Measurements from ENCODE around the gene PPIB. TPM values are rescaled to one million over a fixed set of nuclear protein-coding genes. Genes with fewer than 3 reads are reported as not detected.

The PPIB gene
- total RNA-seq, 1 donor, result 959 TPM

DNA sequence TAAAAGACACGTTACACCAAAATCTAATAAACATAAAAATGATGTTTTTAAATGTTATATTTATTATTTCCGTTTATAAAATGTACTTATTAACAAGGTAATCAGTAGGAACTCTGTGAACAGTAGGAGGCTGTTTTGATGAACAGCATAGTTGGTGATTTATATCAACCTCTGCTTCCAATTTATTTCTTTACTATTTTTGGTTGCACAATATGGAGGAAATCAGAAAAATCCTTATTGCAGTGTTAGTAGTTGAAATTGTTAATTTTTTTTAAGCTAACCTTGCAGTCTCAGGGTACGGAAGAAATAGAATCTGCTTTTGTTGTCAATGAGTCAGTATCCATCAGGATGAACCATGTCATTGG, 16.3 kb downstream of the PPIB start:
- no peak for DNase-seq (ENCODE audit: low read depth)
- TF ChIP-seq, protein P1, sequence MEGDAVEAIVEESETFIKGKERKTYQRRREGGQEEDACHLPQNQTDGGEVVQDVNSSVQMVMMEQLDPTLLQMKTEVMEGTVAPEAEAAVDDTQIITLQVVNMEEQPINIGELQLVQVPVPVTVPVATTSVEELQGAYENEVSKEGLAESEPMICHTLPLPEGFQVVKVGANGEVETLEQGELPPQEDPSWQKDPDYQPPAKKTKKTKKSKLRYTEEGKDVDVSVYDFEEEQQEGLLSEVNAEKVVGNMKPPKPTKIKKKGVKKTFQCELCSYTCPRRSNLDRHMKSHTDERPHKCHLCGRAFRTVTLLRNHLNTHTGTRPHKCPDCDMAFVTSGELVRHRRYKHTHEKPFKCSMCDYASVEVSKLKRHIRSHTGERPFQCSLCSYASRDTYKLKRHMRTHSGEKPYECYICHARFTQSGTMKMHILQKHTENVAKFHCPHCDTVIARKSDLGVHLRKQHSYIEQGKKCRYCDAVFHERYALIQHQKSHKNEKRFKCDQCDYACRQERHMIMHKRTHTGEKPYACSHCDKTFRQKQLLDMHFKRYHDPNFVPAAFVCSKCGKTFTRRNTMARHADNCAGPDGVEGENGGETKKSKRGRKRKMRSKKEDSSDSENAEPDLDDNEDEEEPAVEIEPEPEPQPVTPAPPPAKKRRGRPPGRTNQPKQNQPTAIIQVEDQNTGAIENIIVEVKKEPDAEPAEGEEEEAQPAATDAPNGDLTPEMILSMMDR (IDR thresholded peaks at IDR 0.05; ENCODE audit: insufficient read depth, low read depth, low read length), result no peak
- no peak overlapping the region for H3K4me3 ChIP-seq (ENCODE audit: low read depth, low read length)

DNA sequence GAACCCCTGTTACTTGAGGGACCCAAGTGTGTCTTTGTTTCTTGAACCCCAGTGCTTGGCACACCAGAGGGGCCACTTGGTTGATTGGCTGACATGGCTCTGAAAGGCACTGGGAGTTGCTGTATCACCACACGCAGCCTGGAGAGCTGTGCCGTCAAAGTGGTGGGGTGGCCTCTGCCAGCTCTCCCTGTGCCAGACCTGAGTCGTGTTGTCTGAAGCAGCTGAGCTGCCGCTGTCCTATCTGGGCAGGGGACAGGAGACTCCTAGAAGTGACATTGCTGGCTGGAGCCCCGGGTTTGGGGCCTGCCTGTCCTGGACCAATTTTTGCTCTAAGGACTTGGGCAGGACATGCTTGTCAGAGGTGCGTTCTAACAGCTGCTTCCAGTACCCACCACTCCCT, 16.8 kb downstream of the PPIB start:
- DNase-seq (ENCODE audit: low read depth), result no peak
- H3K4me3 ChIP-seq (ENCODE audit: low read depth, low read length), result no peak overlapping the region
- TF ChIP-seq, protein P1 (IDR thresholded peaks at IDR 0.05; ENCODE audit: insufficient read depth, low read depth, low read length), result no peak

DNA sequence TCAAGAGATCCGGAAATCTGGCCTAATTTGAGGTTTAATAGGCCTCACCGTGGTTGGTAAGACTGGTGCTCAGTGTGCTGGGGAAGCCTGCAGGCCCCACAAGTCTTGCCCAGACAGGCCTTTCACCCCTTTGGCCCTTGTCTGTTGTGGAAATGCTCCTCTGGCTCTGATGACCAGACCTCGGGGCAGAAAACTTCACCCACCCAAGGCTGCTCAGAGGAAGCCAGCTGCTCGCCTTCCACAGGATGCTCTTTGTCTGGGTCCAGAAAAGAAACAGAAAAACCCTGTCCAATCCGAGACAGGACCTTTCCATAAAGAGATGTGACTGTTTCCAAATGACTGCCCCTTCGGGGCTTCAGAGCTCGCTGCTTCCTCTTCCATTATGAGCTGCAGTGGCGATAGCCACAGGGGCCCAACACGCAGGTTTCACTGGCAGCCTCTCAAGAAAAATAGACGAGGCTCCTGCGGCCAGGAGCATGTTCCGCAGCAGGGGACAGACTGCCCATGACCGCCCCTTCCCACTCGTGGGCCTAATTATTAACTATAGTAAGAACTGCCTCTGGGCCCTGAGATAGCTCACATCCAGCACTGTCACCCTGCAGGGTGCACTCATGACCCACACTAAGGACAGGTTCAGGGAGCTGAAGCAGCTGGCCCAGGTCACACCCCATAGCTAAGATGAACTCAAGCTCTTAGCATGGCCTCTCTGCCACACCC, 18.1 kb downstream of the PPIB start:
- no peak for DNase-seq (ENCODE audit: low read depth)
- TF ChIP-seq, protein P1 (IDR thresholded peaks at IDR 0.05; ENCODE audit: insufficient read depth, low read depth, low read length), result no peak
- H3K4me3 ChIP-seq (ENCODE audit: low read depth, low read length), result no peak overlapping the region

DNA sequence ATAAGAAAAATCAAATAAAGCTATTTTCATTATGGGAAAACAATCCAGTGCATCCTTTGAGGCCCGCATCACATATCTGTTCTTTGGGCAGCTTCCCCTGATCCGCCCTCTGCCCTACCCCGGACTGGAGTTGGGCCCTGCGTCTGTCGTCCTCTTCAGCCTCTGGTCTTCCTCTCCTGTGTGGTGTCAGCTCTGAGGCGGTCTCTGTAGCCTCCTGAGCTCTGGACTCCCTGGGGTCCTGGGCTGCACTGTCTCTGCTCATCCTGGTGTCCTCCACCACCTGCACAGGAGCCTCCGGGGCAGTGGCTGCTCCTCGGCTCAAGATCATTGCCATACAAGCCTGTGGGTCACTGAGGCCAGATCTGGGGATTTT, 18.6 kb downstream of the PPIB start:
- no peak overlapping the region for H3K4me3 ChIP-seq (ENCODE audit: low read depth, low read length)
- DNase-seq (ENCODE audit: low read depth), result no peak
- TF ChIP-seq, protein P1 (IDR thresholded peaks at IDR 0.05; ENCODE audit: insufficient read depth, low read depth, low read length), result no peak

DNA sequence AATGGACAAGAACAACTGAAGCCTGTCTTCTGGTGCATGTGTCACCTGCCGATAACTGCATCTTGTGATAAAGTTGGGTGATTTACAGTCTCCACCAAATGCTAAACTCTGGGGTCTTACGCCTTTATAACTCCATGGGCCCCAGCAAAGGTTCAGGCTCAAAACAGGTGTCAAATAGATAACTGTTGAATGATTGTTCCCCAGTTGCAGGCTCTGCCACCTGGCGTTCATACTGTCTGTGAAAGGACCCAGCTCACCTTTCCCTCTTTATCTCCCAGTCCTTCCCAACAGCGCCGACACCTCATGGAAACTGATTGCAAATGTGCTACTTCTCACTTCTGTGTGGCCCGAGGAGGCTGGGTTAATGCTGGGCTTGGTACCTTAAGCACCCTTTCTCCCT, 19.5 kb downstream of the PPIB start:
- DNase-seq (ENCODE audit: low read depth), result no peak
- H3K4me3 ChIP-seq (ENCODE audit: low read depth, low read length), result no peak overlapping the region
- TF ChIP-seq, protein P1 (IDR thresholded peaks at IDR 0.05; ENCODE audit: insufficient read depth, low read depth, low read length), result no peak

DNA sequence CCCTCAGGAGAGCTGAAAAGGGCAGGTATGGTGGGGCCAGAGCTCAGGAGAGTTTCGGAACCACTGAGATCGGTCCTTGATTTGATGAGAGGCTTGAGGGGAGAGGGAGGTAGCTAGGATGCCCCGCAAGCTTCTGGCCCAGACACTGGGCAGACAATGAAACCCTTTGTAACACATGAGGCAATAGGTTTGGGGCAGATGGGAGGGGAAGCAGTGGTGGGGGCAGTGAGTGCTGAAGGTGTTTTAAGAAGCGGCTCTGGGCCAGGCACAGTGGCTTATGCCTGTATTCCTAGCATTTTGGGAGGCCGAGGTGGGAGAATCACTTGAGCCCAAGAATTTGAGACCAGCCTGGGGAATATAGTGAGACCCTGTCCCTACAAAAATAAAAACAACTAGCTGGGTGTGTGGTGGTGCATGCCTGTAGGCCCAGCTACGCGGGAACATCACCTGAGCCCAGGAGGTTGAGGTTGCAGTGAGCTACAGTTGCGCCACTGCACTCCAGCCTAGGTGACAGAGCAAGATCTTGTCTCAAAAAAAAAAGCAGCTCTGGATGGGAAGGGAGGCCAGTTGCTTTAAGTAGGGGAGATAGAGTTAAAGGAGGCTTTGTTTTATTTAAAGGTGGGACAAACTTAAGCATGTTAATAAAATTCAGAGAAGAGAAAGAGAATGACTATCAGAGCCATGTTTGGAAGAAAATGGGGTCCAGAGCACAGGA, 20.9 kb downstream of the PPIB start:
- H3K4me3 ChIP-seq (ENCODE audit: low read depth, low read length), result no peak overlapping the region
- TF ChIP-seq, protein P1 (IDR thresholded peaks at IDR 0.05; ENCODE audit: insufficient read depth, low read depth, low read length), result no peak
- no peak for DNase-seq (ENCODE audit: low read depth)

Data from fibroblast of villous mesenchyme (primary cell).